ENCODE measurements around the gene SCGB3A2. TPM values are rescaled to one million over a fixed set of nuclear protein-coding genes. Genes with fewer than 3 reads are reported as not detected.

The SCGB3A2 gene
- total RNA-seq, 1 experiment from 2014 or later: 0.39 TPM

GRCh38 chr5:147912011-147912410, 33.5 kb downstream of the SCGB3A2 start:
- BruUV-seq (replicated peaks): no TSS peak
- intact Hi-C loops (cut with micrococcal nuclease; ENCODE audit: unreplicated experiment): no loop called here

GRCh38 chr5:147913786-147914185, 35.3 kb downstream of the SCGB3A2 start:
- in situ Hi-C loops (cut with HindIII; ENCODE audit: low pct_unique_long_range_greater_than_20kb, low sequenced_read_pairs) (no loop called here), intact Hi-C loops (cut with micrococcal nuclease; ENCODE audit: unreplicated experiment) (no loop called here)
- H3K27me3 ChIP-seq (ENCODE audit: control insufficient read depth, insufficient read depth, low read length): no peaks in the 10 kb centered on the region
- no peaks in the 10 kb centered on the region for H3K4me1 ChIP-seq (ENCODE audit: control insufficient read depth, insufficient read depth, low read length)
- DNase-seq (ENCODE audit: low read depth, low spot score): no peak
- H3K27ac ChIP-seq (ENCODE audit: low read length): no peak overlapping the region
- CTCF ChIA-PET: no interaction called here
- TF ChIP-seq CTCF (IDR thresholded peaks at IDR 0.05): no peak
- TF ChIP-seq SIN3A (IDR thresholded peaks at IDR 0.05; ENCODE audit: borderline replicate concordance, insufficient read depth, low read depth, low read length): no peak
- TF ChIP-seq POLR2AphosphoS5 (IDR thresholded peaks at IDR 0.05; ENCODE audit: low read depth, low read length): no peak
- TF ChIP-seq REST (IDR thresholded peaks at IDR 0.05; ENCODE audit: insufficient read depth in 1 of 2, low read depth in 2 of 2, low read length in 1 of 2): no peak
- no peak for TF ChIP-seq TCF7L2 (IDR thresholded peaks at IDR 0.05; ENCODE audit: low read depth, low read length)
- no peaks in the 10 kb centered on the region for H3K9me3 ChIP-seq (ENCODE audit: control insufficient read depth, insufficient read depth, low read depth, low read length)
- no peak for ATAC-seq
- H3K36me3 ChIP-seq (ENCODE audit: control insufficient read depth, insufficient read depth, low read length): no peaks in the 10 kb centered on the region
- no TSS peak for BruUV-seq (replicated peaks)
- H3K4me3 ChIP-seq (ENCODE audit: low read depth in 2 of 2, low read length in 2 of 2): no peak overlapping the region
- POLR2A ChIA-PET: no interaction called here

More at GRCh38 chr5:147912011-147912410, 33.5 kb downstream of the SCGB3A2 start:
- POLR2A ChIA-PET: interaction anchor here (0.6 kb wide), 1 partner anchor 18 kb away, joined by 3 read pairs; no protein-coding TSS in a partner anchor
- no peaks in the 10 kb centered on the region for H3K27me3 ChIP-seq (ENCODE audit: control insufficient read depth, insufficient read depth, low read length)
- H3K4me1 ChIP-seq (ENCODE audit: control insufficient read depth, insufficient read depth, low read length): no peaks in the 10 kb centered on the region
- DNase-seq (ENCODE audit: low read depth, low spot score): no peak
- TF ChIP-seq SIN3A (IDR thresholded peaks at IDR 0.05; ENCODE audit: borderline replicate concordance, insufficient read depth, low read depth, low read length) (no peak), TCF7L2 (IDR thresholded peaks at IDR 0.05; ENCODE audit: low read depth, low read length) (no peak), CTCF (IDR thresholded peaks at IDR 0.05) (no peak), REST (IDR thresholded peaks at IDR 0.05; ENCODE audit: insufficient read depth in 1 of 2, low read depth in 2 of 2, low read length in 1 of 2) (no peak), POLR2AphosphoS5 (IDR thresholded peaks at IDR 0.05; ENCODE audit: low read depth, low read length) (no peak)
- CTCF ChIA-PET: no interaction called here
- no peak for ATAC-seq
- in situ Hi-C loops (cut with HindIII; ENCODE audit: low pct_unique_long_range_greater_than_20kb, low sequenced_read_pairs): no loop called here
- H3K36me3 ChIP-seq (ENCODE audit: control insufficient read depth, insufficient read depth, low read length): no peaks in the 10 kb centered on the region
- H3K27ac ChIP-seq (ENCODE audit: low read length): no peak overlapping the region
- no peak overlapping the region for H3K4me3 ChIP-seq (ENCODE audit: low read depth in 2 of 2, low read length in 2 of 2)
- H3K9me3 ChIP-seq (ENCODE audit: control insufficient read depth, insufficient read depth, low read depth, low read length): no peaks in the 10 kb centered on the region
